A673 (cell line): Measurements from ENCODE around the gene GPM6B. TPM values are rescaled to one million over a fixed set of nuclear protein-coding genes. Genes with fewer than 3 reads are reported as not detected.

Source experiments
- BruUV-seq: library from RNA; stranded (reverse); fragments of 400-500 nt; replicated peaks from 2 replicates; lab custom pipeline; 2021; lab: Mats Ljungman, UMichigan
- CTCF ChIA-PET: fragments of 300-600 bp; sonication (Branson Sonifier 250); formaldehyde crosslinking; loops from one replicate; lab custom pipeline; 2022; ENCODE audit warnings: antibody characterized with exemption; lab: Charles Lee
- POLR2A ChIA-PET: fragments of 300-600 bp; sonication (Branson Sonifier 250); formaldehyde crosslinking; loops from one replicate; lab custom pipeline; 2022; ENCODE audit warnings: antibody characterized with exemption; ENCODE audit not compliant: low non-redundant PET; lab: Charles Lee
- DNase-seq: peaks from one replicate; pipeline ENCODE4 v3.0.0-alpha.2; 2015; ENCODE audit warnings: low spot score
- H3K27ac ChIP-seq: fragments of 200-600 bp; sonication (generic); 2 replicates; pipeline ENCODE4 v1.5.1; 2016; ENCODE audit warnings: mixed run types, low read depth, mild to moderate bottlenecking, mixed read lengths, antibody characterized with exemption, low read length; ENCODE audit not compliant: poor library complexity, severe bottlenecking
- H3K27me3 ChIP-seq: fragments of 200-600 bp; sonication (generic); replicated peaks from 2 replicates; pipeline ENCODE4 v1.6.1; 2017; ENCODE audit warnings: mixed run types, low read depth, mild to moderate bottlenecking, mixed read lengths, antibody characterized with exemption, low read length; ENCODE audit not compliant: insufficient read depth, poor library complexity
- H3K36me3 ChIP-seq: fragments of 200-600 bp; sonication (generic); 2 replicates; pipeline ENCODE4 v1.6.1; 2016; ENCODE audit warnings: mixed run types, mild to moderate bottlenecking, mixed read lengths, antibody characterized with exemption, low read length; ENCODE audit not compliant: insufficient read depth, poor library complexity, severe bottlenecking
- H3K4me1 ChIP-seq: fragments of 200-600 bp; sonication (generic); 2 replicates; pipeline ENCODE4 v1.6.1; 2017; ENCODE audit warnings: mixed run types, mild to moderate bottlenecking, mixed read lengths, antibody characterized with exemption, low read length; ENCODE audit not compliant: insufficient read depth, poor library complexity, severe bottlenecking
- H3K4me3 ChIP-seq: fragments of 200-600 bp; sonication (generic); 2 replicates; pipeline ENCODE4 v1.5.1; 2016; ENCODE audit warnings: low read depth, mixed run types, mild to moderate bottlenecking, mixed read lengths, low read length; ENCODE audit not compliant: poor library complexity, severe bottlenecking
- H3K9me3 ChIP-seq: fragments of 200-600 bp; sonication (generic); 2 replicates; pipeline ENCODE4 v1.6.1; 2016; ENCODE audit warnings: mixed run types, low read depth, mild to moderate bottlenecking, mixed read lengths, antibody characterized with exemption, low read length; ENCODE audit not compliant: poor library complexity, severe bottlenecking
- EZH2 ChIP-seq: fragments of 200-600 bp; sonication (generic); IDR thresholded peaks from 2 replicates; pipeline ENCODE4 v1.6.1; 2017; ENCODE audit warnings: borderline replicate concordance, low read depth, mild to moderate bottlenecking, mixed read lengths, antibody characterized with exemption, low read length; ENCODE audit not compliant: poor library complexity, severe bottlenecking
- intact Hi-C: fragments of 100-400 bp; cut with micrococcal nuclease; formaldehyde crosslinking; loops from one replicate; pipeline ENCODE4 v1.10.0; 2022; ENCODE audit not compliant: unreplicated experiment
- total RNA-seq: library from RNA; stranded (reverse); gene quantifications from 2 replicates; pipeline ENCODE4 v1.2.3, GENCODE V29; 2021
- TF ChIP-seq, protein P1 (sequence below): fragments of 300-800, 200-600 bp; sonication (generic); conservative IDR thresholded peaks from 2 replicates; pipeline ENCODE4 v1.5.1; 2017; ENCODE audit warnings: low read depth, mild to moderate bottlenecking, antibody characterized with exemption, low read length, moderate library complexity, mixed read lengths

The GPM6B gene
- total RNA-seq, 1 experiment from 2014 or later: 7.6 TPM

- intact Hi-C loops: no loop called here
- Histone ChIP-seq H3K36me3 (no peaks in the 10 kb centered on the region), H3K27ac (no peak overlapping the region), H3K9me3 (no peaks in the 10 kb centered on the region), H3K4me3 (no peak overlapping the region), H3K4me1 (no peaks in the 10 kb centered on the region), H3K27me3 (no peaks in the 10 kb centered on the region)
- POLR2A ChIA-PET: no interaction called here
- TF ChIP-seq, protein P1, sequence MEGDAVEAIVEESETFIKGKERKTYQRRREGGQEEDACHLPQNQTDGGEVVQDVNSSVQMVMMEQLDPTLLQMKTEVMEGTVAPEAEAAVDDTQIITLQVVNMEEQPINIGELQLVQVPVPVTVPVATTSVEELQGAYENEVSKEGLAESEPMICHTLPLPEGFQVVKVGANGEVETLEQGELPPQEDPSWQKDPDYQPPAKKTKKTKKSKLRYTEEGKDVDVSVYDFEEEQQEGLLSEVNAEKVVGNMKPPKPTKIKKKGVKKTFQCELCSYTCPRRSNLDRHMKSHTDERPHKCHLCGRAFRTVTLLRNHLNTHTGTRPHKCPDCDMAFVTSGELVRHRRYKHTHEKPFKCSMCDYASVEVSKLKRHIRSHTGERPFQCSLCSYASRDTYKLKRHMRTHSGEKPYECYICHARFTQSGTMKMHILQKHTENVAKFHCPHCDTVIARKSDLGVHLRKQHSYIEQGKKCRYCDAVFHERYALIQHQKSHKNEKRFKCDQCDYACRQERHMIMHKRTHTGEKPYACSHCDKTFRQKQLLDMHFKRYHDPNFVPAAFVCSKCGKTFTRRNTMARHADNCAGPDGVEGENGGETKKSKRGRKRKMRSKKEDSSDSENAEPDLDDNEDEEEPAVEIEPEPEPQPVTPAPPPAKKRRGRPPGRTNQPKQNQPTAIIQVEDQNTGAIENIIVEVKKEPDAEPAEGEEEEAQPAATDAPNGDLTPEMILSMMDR: no peak
- TF ChIP-seq EZH2: no peak
- BruUV-seq: no TSS peak
- CTCF ChIA-PET: no interaction called here
- DNase-seq: no peak
Observed at GRCh38 chrX:13854003-13854402, 37.1 kb upstream of the GPM6B start.

DNA sequence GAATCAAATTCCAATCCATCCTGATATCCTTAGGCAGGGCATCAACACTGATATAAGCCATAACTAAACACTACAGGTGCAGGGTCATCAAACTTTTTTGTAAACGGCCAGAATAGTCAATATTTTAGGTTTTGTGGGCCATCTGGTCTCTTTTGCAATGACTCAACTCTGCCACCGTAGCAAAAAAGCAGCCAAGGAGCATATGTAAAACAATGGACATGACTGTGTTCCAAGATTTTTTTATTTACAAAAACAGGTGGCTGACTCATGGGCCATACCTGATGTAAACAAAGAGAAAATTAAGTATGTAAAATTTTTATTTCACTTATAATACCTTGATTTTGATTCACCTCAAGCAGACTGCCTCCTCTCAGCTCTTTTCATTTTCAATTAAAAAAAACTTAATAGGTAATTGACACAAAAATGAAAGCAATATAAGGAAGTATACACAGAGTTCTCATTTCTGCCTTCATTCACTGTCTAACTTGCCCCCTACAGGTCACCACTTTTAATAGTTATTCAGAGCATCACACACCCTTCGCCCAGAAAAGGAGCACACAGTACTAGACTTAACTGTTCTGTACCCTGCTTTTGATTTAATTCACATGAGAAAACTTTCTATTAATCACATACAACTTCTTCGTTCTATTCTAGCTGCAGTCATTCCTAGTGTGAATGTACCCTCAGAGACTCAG is 35.3 kb upstream of the GPM6B start:
- TF ChIP-seq, protein P1: no peak
- TF ChIP-seq EZH2: no peak
- no peak for DNase-seq
- no peaks in the 10 kb centered on the region for H3K27me3 ChIP-seq
- ChIA-PET POLR2A (no interaction called here), CTCF (no interaction called here)
- H3K9me3 ChIP-seq: no peaks in the 10 kb centered on the region
- H3K4me3 ChIP-seq: no peak overlapping the region
- H3K27ac ChIP-seq: no peak overlapping the region
- H3K4me1 ChIP-seq: no peaks in the 10 kb centered on the region
- H3K36me3 ChIP-seq: no peaks in the 10 kb centered on the region
- BruUV-seq: no TSS peak
- intact Hi-C loops: no loop called here

DNA sequence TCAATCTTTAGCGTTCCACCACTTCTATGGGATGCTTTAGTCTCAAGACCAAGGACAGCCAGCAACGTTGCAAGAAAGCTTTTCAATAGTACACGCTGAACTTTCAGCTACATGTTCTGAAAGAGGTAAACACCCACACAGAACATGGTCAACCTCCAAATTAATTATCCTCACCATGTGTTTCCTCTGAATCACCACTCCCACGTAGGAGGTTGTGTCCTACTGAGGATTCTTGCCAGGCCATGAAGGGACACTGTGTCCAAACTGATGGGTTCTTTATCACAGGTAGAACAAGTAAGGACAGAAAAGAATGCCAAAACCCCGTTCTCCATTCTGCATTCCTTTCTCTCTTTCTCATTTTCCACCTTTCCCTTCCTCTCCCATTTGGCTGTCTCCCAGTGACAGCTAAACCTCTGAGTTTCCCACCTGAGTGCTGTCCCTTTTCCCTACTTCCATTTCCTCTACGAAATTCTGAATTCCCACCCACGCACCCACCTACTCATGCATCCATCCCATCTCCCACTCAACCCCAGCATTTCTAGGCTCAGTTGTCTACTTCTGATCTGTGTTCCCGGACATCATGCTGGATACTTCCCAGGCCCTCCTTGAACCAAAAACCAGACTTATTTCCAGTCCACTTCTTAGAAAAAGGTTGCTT is 29.0 kb upstream of the GPM6B start:
- POLR2A ChIA-PET: no interaction called here
- no peaks in the 10 kb centered on the region for H3K9me3 ChIP-seq
- intact Hi-C loops: no loop called here

More for the DNA sequence above, 29.0 kb upstream of the GPM6B start:
- TF ChIP-seq, protein P1: no peak
- TF ChIP-seq EZH2: no peak
- CTCF ChIA-PET: no interaction called here
- Histone ChIP-seq H3K27me3 (no peaks in the 10 kb centered on the region), H3K27ac (no peak overlapping the region), H3K36me3 (no peaks in the 10 kb centered on the region), H3K4me3 (no peak overlapping the region), H3K4me1 (no peaks in the 10 kb centered on the region)
- BruUV-seq: no TSS peak
- no peak for DNase-seq
